GM19099 (cell line): Measurements from ENCODE around the gene GJD4.

Experiments
- POLR2A ChIP-seq: IDR thresholded peaks from 3 replicates; pipeline ENCODE4 v1.6.1; 2011; ENCODE audit warnings: low read depth; ENCODE audit not compliant: insufficient read length; ENCODE audit errors: extremely low read depth

The GJD4 gene

GRCh38 chr10:35657621-35658020, 52.5 kb downstream of the GJD4 start:
- TF ChIP-seq POLR2A = no peak
